HG03575 (cell line): ENCODE measurements around the gene FOCAD.
"Not testable (repeated sequence)": the region's sequence is repeated elsewhere in the genome, so short reads cannot be mapped to it uniquely, and the experiment has no call there.

ENCODE experiments used
- ATAC-seq: cut with Tn5 transposase; IDR thresholded peaks from one replicate; pipeline ENCODE4 v1.9.1; 2021; ENCODE audit not compliant: unreplicated experiment, insufficient number of reproducible peaks, low FRiP score; ENCODE audit errors: extremely low read depth

Gene FOCAD

GRCh38 chr9:20908461-20908860, 224.4 kb downstream of the FOCAD start:
- no peak for ATAC-seq

- ATAC-seq, result no peak
These were observed 230.5 kb downstream of the FOCAD start for GRCh38 chr9:20914556-20914955.

GRCh38 chr9:20921362-20921761, 237.3 kb downstream of the FOCAD start:
- no peak for ATAC-seq

- ATAC-seq, result no peak
These were observed 241.4 kb downstream of the FOCAD start for GRCh38 chr9:20925256-20926045.

- ATAC-seq, result no peak
These were observed 245.2 kb downstream of the FOCAD start for GRCh38 chr9:20929276-20929675.

GRCh38 chr9:20930836-20931235, 246.8 kb downstream of the FOCAD start:
- ATAC-seq, result no peak

GRCh38 chr9:20940447-20941173, 256.6 kb downstream of the FOCAD start:
- peak; percentile 17 for ATAC-seq

GRCh38 chr9:20941174-20941690, 257.2 kb downstream of the FOCAD start:
- peak; percentile 93 for ATAC-seq

- no peak for ATAC-seq
These were observed 260.4 kb downstream of the FOCAD start for GRCh38 chr9:20944507-20944906.

GRCh38 chr9:20945269-20945668, 261.2 kb downstream of the FOCAD start:
- no peak for ATAC-seq

- ATAC-seq, result no peak
These were observed 261.8 kb downstream of the FOCAD start for GRCh38 chr9:20945856-20946255.

GRCh38 chr9:20948703-20949102, 264.6 kb downstream of the FOCAD start:
- no peak for ATAC-seq

- no peak for ATAC-seq
These were observed 266.6 kb downstream of the FOCAD start for GRCh38 chr9:20950707-20951106.

- no peak for ATAC-seq
These were observed 278.6 kb downstream of the FOCAD start for GRCh38 chr9:20962536-20963225.

- no peak for ATAC-seq
These were observed 288.6 kb downstream of the FOCAD start for GRCh38 chr9:20972684-20973083.

- ATAC-seq, result not testable (repeated sequence)
These were observed 289.3 kb downstream of the FOCAD start for GRCh38 chr9:20973246-20973947.

- ATAC-seq, result not testable (repeated sequence)
These were observed 290.3 kb downstream of the FOCAD start for GRCh38 chr9:20974191-20974938.

GRCh38 chr9:20978249-20978648, 294.2 kb downstream of the FOCAD start:
- ATAC-seq, result no peak
